NCI-H1694 treated with DMSO at 0.1 percent for 48 hours (cell line): Measurements from ENCODE around the gene IRF3.
A peak's percentile ranks its signal among the peaks of the same experiment; 100 is the strongest.
"Not testable (repeated sequence)": the region's sequence is repeated elsewhere in the genome, so short reads cannot be mapped to it uniquely, and the experiment has no call there.

Source experiments
- DNase-seq: peaks from one replicate; lab custom pipeline; 2025; lab: John Stamatoyannopoulos, UW

Gene IRF3

GRCh38 chr19:49645995-49646394 lies 19.7 kb downstream of the IRF3 start:
- no peak for DNase-seq

GRCh38 chr19:49645592-49645991 lies 20.1 kb downstream of the IRF3 start:
- DNase-seq: no peak

DNA sequence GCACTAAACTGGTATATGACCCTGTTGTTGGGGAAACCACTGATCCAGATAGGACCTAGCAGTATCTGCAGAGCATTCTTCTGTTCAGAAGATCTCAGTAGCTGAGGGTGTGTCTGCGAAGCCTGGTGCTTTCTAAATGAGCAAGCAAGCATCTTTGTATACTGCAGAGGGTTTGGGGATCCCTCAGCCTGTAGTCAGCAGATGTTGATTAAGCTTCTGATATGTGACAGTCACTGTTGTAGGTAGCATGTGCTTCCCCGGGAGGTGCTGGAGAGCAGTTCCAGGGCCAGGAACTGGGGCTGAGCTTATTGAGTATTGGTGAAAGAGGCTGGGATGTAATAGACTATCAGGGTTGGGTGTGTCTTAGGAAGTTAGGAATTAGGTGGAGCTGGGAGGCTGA lies 22.2 kb downstream of the IRF3 start:
- no peak for DNase-seq

GRCh38 chr19:49642492-49643035 lies 23.1 kb downstream of the IRF3 start:
- no peak for DNase-seq

- peak; percentile 97 for DNase-seq
Measured at GRCh38 chr19:49641688-49642491, 23.8 kb downstream of the IRF3 start, which contains the start of gene SCAF1. Gene SCAF1 (plus strand): TSS chr19:49642209. CDS start chr19:49645027, 2,818 bp downstream.

DNA sequence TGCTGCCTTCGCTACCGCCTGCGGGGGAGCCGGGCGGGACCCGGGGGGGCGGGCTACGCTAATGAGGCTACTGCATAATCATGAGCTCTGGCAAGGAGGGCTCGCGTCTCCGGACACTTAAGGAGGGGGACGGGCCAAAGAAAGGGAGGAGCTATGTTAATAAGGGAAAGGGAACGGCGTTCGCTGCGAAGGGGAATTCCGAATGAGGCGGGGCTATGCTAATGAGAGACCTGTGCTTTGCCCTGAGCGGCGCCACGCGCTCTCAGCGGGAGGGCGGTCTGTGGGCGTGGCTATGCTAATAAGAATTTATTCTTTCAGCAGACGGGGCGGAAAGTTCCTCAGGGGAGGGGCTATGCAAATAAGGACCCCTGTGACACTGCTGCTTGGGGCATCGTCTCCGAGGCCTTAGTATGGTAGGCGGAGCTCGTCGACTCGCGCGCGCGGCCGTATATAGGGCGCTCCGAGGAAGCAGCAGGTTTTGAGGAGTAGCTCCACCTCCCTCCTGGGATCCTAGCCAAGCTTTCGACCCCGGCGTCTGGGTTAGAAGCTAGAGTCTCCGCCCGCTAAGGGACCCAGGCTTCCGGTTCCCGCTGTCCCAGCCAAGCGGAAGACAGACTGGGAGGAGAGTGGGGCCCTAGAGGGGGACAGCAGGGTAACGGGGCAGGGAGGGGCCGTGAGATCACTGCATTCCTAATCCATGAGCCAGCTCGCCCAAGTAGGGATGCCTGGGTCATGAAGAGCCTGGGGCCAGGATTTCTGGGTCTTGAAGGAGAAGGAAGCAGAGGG lies 25.4 kb downstream of the IRF3 start, which contains the start of gene RRAS:
RRAS (minus strand) TSS at position 31 of the 786 bp plus-strand sequence. CDS start 45 bp downstream, outside the sequence.
- DNase-seq: peak; percentile 99

- DNase-seq: no peak
Measured at GRCh38 chr19:49639401-49640112, 26.1 kb downstream of the IRF3 start.

DNA sequence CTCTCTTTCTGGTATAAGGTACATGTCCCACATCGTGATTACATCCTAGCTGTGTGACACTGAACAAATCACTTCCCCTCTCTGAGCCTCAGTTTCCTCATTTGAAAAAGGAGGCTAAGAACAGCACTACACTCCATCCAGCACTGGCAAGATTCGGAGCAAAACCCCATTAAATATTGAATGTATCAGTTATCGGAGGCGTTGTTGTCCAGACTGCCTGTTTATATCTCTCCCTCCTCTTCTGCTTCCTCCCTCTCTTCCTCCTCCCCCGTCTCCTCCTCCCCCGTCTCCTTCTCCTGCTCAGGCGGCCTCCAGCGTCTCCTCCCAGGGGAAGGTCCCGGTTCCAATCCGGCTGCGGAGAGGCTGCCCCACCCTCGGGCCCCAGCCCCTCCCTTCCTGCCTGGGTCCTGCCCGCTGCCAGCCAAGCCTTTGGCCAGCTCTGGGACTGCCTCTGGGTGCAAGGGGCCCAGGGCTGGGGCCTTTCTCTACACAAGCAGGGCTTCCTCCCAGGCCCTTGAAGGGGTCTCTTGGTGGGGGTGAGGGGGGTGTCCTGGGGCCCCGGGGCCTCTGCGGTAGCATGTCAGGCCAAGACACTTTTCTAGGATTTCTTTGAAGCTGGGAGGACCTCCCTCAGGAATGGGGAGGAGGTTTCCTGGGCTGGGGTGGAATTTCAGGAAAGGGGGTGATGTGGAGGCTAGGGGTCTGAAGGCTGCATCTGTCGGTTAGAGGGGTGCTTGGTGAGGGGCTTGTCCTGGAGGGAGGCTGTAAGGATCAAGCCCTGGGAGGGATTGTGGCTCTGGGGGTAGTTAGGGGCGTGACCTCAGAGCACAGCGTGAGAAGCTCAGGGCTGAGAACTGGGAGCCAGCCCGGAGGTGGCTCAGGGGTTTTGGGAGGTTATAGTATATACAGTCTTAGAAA lies 27.6 kb downstream of the IRF3 start:
- DNase-seq: no peak

DNA sequence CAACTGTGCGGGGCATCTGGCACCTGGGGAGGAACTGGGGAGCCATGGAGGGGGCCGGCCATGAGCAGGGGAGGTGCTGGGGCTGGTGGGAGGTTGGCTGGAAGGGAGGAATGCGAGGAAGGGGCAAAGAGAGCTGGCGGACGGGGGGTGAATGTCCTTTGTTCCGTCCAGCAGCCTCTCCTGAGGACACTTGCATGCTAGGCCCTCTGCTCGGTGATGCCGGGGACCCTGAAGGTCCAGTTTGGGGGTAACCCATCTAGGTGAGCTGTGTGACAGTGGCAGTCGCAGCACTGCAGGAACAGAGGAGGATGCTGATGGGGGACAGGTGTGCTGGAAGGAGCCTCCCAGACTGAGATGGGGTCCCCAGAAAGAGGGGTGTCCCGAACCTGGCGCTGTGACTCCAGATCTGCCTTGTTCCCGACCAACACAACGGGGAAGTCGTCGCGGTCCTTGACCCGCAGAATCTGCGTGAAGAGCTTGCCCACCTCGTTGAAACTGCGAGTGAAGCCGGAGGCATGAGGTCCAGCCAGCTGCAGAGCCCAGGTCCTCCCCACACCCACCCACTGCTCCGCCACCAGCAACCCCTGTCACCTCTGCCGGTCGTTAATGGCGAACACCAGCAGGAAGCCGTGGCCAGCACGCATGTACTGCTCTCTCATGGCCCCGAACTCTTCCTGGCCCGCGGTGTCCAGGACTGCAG lies 29.3 kb downstream of the IRF3 start:
- DNase-seq: no peak

DNA sequence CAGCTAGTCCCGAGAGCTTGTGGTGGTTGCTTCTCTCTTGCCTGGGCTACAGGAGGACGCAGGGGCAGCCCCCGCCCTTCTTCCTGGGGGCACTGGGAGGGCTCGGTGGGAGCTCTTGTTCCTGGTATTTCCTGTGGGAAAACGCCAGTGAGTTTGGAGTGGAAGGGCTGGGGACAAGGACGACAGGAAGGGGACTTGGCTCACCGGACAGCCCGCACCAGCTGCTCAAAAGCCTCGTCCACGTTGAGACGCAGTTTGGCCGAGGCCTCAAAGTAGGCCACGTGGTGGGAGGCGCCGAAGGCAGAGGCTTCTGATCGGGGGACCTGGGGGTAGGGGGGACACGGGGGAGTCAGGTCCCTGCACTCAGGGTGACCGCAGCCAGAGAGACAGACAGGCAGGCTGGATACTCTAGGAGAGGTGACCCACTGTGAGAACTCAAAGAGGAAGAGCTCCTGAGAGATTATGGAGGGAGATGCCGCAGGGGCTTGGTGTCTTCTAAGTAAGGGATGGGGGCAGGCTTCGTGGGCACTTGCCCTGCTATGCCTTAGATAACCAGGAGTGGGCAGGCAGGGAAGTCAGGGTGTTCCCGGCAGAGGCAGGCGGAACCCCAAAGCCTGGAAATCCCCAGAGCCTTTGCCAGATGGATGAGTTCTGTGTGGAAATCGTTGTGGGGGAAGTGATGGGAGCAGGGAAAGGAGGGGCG lies 30.0 kb downstream of the IRF3 start:
- no peak for DNase-seq

DNA sequence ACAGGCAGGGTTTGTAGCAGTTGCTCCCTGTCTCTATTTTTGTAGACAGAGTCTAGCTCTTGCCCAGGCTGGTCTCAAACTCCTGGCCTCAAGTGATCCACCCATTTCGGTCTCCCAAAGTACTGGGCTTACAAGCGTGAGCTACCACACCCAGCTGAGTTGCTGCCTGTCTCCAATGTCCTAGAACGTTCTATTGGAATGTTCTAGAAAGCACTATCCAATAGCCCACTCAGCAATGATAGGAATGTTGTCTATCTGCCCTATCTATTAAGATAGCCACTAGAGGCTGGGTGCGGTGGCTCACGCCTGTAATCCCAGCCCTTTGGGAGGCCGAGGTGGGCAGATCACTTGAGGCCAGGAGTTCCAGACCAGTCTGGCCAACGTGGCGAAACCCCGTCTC lies 32.4 kb downstream of the IRF3 start:
- DNase-seq: not testable (repeated sequence)

- DNase-seq: no peak
Measured at GRCh38 chr19:49632576-49632975, 33.1 kb downstream of the IRF3 start.

GRCh38 chr19:49631610-49632192 lies 34.0 kb downstream of the IRF3 start:
- no peak for DNase-seq

DNA sequence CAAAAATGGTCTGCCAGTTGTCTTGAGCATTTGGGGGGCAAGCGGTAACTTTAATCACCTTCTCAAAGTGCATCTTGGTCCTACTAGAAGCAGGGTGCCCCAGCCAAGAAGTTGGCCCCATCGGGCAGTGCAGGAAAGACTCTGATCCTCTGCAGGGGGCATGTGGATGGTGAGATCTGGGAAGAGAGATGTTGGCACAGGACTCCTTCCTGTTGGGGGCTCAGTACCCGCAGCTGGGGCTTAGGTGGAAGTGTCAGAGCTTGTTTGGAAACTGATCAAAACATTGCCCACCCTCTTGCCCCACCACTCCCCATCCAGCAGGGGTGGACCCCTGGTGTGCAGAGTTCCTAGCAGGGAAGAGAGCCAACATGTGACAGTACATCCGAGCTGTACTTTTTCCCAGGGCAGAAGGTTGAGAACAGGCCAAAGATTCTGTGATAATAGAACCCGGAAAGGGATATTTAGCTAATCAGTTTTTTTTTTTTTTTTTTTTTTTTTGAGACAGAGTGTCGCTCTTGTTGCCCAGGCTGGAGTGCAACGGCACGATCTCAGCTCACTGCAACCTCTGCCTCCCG lies 34.6 kb downstream of the IRF3 start:
- no peak for DNase-seq

DNA sequence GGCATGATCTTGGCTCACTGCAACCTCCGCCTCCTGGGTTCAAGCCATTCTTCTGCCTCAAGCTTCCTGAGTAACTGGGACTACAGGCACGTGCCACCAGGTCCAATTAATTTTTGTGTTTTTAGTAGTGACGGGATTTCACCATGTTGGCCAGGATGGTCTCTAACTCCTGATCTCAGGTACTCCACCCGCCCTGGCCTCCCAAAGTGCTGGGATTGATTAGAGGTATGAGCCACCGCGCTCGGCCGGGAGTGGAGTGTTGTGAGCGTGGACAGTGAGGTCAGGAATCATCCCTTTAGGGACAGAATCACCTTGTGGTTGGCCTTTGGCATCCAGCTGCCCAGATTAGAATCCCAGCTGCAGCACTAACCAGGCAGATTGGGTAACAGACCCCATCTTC lies 36.0 kb downstream of the IRF3 start:
- no peak for DNase-seq

- no peak for DNase-seq
Measured at GRCh38 chr19:49626226-49626625, 39.4 kb downstream of the IRF3 start.

GRCh38 chr19:49624967-49625910 lies 40.4 kb downstream of the IRF3 start:
- DNase-seq: no peak

GRCh38 chr19:49617860-49618259 lies 47.8 kb downstream of the IRF3 start:
- DNase-seq: not testable (repeated sequence)
